ENCODE data around the gene CTNS.
"Not testable (repeated sequence)": the region's sequence is repeated elsewhere in the genome, so short reads cannot be mapped to it uniquely, and the experiment has no call there.

The CTNS gene

GRCh38 chr17:3691617-3692067 is 55.1 kb downstream of the CTNS start:
- no peaks in the 10 kb centered on the region for H3K36me3 ChIP-seq (ENCODE audit: control insufficient read depth in 5 of 5, insufficient read depth in 5 of 5, low read length in 5 of 5)
- H3K4me3 ChIP-seq (ENCODE audit: low read depth in 1 of 5, low read length in 5 of 5): no peak overlapping the region
- H3K4me1 ChIP-seq (ENCODE audit: control insufficient read depth in 5 of 5, insufficient read depth in 5 of 5, low read length in 5 of 5): peaks cover 0 to 17% (median 13%) of the 10 kb centered on the region in 5 donors
- no peak overlapping the region for H3K9ac ChIP-seq (ENCODE audit: low read length in 5 of 5)
- H3K27me3 ChIP-seq (ENCODE audit: control insufficient read depth in 5 of 5, insufficient read depth in 4 of 5, low read length in 5 of 5): peaks cover 19 to 52% (median 37%) of the 10 kb centered on the region in 5 donors
- H3K27ac ChIP-seq (ENCODE audit: low read depth, low read length): no peak overlapping the region
- no peaks in the 10 kb centered on the region for H3K9me3 ChIP-seq (ENCODE audit: control insufficient read depth in 5 of 5, low read length in 5 of 5)

DNA sequence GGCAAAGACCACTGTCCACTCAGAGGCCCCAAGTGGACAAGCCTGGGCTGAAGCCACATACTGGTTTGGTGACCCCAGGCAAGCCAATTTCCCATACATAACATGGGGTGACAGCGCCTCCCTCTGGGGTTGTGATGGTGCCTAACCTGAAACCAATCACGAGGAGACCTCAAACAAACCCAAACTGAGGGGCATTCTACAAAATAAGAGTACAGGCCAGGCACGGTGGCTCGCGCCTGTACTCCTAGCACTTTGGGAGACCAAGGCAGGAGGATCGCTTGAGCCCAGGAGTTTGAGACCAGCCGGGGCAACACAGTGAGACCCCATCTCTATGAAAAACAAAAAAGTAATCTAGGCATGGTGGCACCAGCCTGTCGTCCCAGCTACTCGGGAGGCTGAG is 55.8 kb downstream of the CTNS start:
- H3K4me3 ChIP-seq (ENCODE audit: low read depth in 1 of 5, low read length in 5 of 5): no peak overlapping the region
- no peaks in the 10 kb centered on the region for H3K9me3 ChIP-seq (ENCODE audit: control insufficient read depth in 5 of 5, low read length in 5 of 5)
- H3K9ac ChIP-seq (ENCODE audit: low read length in 5 of 5): no peak overlapping the region
- H3K27me3 ChIP-seq (ENCODE audit: control insufficient read depth in 5 of 5, insufficient read depth in 4 of 5, low read length in 5 of 5): peaks cover 21 to 57% (median 41%) of the 10 kb centered on the region in 5 donors
- H3K27ac ChIP-seq (ENCODE audit: low read depth, low read length): no peak overlapping the region
- no peaks in the 10 kb centered on the region for H3K36me3 ChIP-seq (ENCODE audit: control insufficient read depth in 5 of 5, insufficient read depth in 5 of 5, low read length in 5 of 5)
- peaks cover 0 to 19% (median 13%) of the 10 kb centered on the region in 5 donors for H3K4me1 ChIP-seq (ENCODE audit: control insufficient read depth in 5 of 5, insufficient read depth in 5 of 5, low read length in 5 of 5)

- Histone ChIP-seq H3K27ac (ENCODE audit: low read depth, low read length) (no peak overlapping the region), H3K27me3 (ENCODE audit: control insufficient read depth in 5 of 5, insufficient read depth in 4 of 5, low read length in 5 of 5) (peaks cover 21 to 56% (median 43%) of the 10 kb centered on the region in 5 donors), H3K9ac (ENCODE audit: low read length in 5 of 5) (no peak overlapping the region), H3K4me1 (ENCODE audit: control insufficient read depth in 5 of 5, insufficient read depth in 5 of 5, low read length in 5 of 5) (peaks cover 0 to 19% (median 13%) of the 10 kb centered on the region in 5 donors), H3K4me3 (ENCODE audit: low read depth in 1 of 5, low read length in 5 of 5) (no peak overlapping the region), H3K9me3 (ENCODE audit: control insufficient read depth in 5 of 5, low read length in 5 of 5) (peaks cover 0 to 6% (median 5%) of the 10 kb centered on the region in 5 donors), H3K36me3 (ENCODE audit: control insufficient read depth in 5 of 5, insufficient read depth in 5 of 5, low read length in 5 of 5) (no peaks in the 10 kb centered on the region)
Measured at GRCh38 chr17:3693141-3693540, 56.6 kb downstream of the CTNS start.

DNA sequence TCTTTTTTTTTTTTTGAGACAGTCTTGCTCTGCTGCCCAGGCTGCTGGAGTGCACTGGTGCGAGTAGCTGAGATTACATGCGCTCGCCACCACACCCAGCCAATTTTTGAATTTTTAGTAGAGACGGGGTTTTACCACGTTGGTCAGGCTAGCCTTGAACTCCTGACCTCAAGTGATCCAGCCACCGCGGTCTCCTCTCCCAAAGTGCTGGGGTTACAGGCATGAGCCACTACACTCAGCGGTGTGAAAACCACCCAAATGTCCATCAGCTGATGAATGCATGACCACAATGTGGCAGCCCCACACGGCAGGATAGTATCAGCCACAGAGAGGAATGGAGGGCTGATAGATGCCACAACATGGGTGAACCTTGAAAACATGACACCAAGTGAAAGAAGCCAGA is 57.3 kb downstream of the CTNS start:
- H3K36me3 ChIP-seq (ENCODE audit: control insufficient read depth in 5 of 5, insufficient read depth in 5 of 5, low read length in 5 of 5): no peaks in the 10 kb centered on the region
- no peak overlapping the region for H3K9ac ChIP-seq (ENCODE audit: low read length in 5 of 5)
- H3K4me3 ChIP-seq (ENCODE audit: low read depth in 1 of 5, low read length in 5 of 5): no peak overlapping the region
- peaks cover 21 to 50% (median 37%) of the 10 kb centered on the region in 5 donors for H3K27me3 ChIP-seq (ENCODE audit: control insufficient read depth in 5 of 5, insufficient read depth in 4 of 5, low read length in 5 of 5)
- H3K27ac ChIP-seq (ENCODE audit: low read depth, low read length): no peak overlapping the region
- H3K9me3 ChIP-seq (ENCODE audit: control insufficient read depth in 5 of 5, low read length in 5 of 5): peaks cover 0 to 11% (median 9%) of the 10 kb centered on the region in 5 donors
- peaks cover 0 to 19% (median 13%) of the 10 kb centered on the region in 5 donors for H3K4me1 ChIP-seq (ENCODE audit: control insufficient read depth in 5 of 5, insufficient read depth in 5 of 5, low read length in 5 of 5)

GRCh38 chr17:3695129-3695722 is 58.7 kb downstream of the CTNS start:
- no peak overlapping the region for H3K27ac ChIP-seq (ENCODE audit: low read depth, low read length)

DNA sequence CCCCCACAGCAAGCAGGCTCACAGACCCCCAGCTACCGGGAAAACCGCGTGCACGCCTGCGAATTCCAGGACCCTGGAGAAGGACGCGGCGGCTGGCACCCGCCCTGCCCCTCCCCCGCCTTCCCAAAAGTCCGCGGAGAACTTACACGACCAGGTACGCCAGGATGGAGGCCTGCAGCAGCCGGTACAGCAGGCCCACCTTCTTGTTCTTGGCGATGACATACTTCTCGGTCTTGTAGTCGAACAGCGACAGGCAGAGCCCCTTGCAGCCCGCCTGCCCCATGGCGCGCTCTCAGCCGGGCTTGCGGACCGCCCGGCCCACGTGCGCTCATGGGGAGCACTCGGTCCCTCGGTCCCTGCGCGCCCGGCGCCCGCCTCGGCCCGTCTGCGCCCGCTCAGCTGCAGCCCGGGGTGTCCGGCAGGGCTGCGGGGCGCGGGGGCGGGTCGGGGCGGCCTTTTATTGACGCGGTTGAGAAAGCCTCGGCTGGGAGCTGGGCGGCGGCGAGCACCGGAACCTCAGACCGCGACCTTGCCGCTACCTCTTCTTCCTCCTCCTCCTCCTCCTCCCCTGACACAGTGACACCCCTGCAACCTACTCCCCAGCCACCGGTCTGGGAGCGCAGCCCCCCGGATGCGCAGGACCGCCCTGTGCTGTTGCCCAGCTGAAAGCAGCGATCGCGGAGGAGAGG is 59.3 kb downstream of the CTNS start, which contains the start of gene P2RX5:
Gene P2RX5, minus strand, starts transcription at position 433 of the 689 bp plus-strand sequence. Its CDS starts 150 bp downstream, at position 283.
- no peak within 1 kb of the TSS for H3K9ac ChIP-seq (ENCODE audit: low read length in 5 of 5)
- H3K4me3 ChIP-seq (ENCODE audit: low read depth in 1 of 5, low read length in 5 of 5): peak within 1 kb of the TSS; percentile 40 to 70 (median 56)
- no peaks in the 10 kb centered on the region for H3K36me3 ChIP-seq (ENCODE audit: control insufficient read depth in 5 of 5, insufficient read depth in 5 of 5, low read length in 5 of 5)
- no peak within 1 kb of the TSS for H3K27ac ChIP-seq (ENCODE audit: low read depth, low read length)
- H3K27me3 ChIP-seq (ENCODE audit: control insufficient read depth in 5 of 5, insufficient read depth in 4 of 5, low read length in 5 of 5): peaks cover 21 to 39% (median 24%) of the 10 kb centered on the region in 5 donors
- H3K9me3 ChIP-seq (ENCODE audit: control insufficient read depth in 5 of 5, low read length in 5 of 5): peaks cover 0 to 11% (median 9%) of the 10 kb centered on the region in 5 donors
- H3K4me1 ChIP-seq (ENCODE audit: control insufficient read depth in 5 of 5, insufficient read depth in 5 of 5, low read length in 5 of 5): peaks cover 0 to 19% (median 13%) of the 10 kb centered on the region in 5 donors

More at GRCh38 chr17:3695129-3695722, 58.7 kb downstream of the CTNS start:
- H3K4me3 ChIP-seq (ENCODE audit: low read depth in 1 of 5, low read length in 5 of 5): peak overlapping the region; percentile 40 to 70 (median 56)
- no peaks in the 10 kb centered on the region for H3K36me3 ChIP-seq (ENCODE audit: control insufficient read depth in 5 of 5, insufficient read depth in 5 of 5, low read length in 5 of 5)
- peaks cover 0 to 19% (median 13%) of the 10 kb centered on the region in 5 donors for H3K4me1 ChIP-seq (ENCODE audit: control insufficient read depth in 5 of 5, insufficient read depth in 5 of 5, low read length in 5 of 5)
- no peak overlapping the region for H3K9ac ChIP-seq (ENCODE audit: low read length in 5 of 5)
- H3K9me3 ChIP-seq (ENCODE audit: control insufficient read depth in 5 of 5, low read length in 5 of 5): peaks cover 0 to 11% (median 9%) of the 10 kb centered on the region in 5 donors
- H3K27me3 ChIP-seq (ENCODE audit: control insufficient read depth in 5 of 5, insufficient read depth in 4 of 5, low read length in 5 of 5): peaks cover 21 to 44% (median 30%) of the 10 kb centered on the region in 5 donors

DNA sequence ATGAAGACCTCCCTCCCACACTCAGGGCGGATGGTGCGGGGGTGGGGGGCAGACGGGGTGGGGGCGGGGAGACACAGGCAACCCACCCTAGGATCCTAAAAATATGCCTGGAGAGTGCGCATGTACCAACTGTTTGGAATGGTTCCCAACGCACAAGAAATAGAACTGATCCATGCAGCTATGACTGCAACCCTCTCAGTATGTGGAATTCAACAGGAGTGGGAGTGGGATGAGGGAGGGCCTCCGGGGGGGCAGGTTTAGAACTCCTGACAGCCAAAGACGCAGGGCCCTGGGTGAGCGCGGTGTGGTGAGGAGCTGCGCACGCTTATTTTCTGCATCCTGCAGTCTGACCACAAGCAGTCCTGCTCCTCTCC is 60.5 kb downstream of the CTNS start:
- peaks cover 0 to 19% (median 13%) of the 10 kb centered on the region in 5 donors for H3K4me1 ChIP-seq (ENCODE audit: control insufficient read depth in 5 of 5, insufficient read depth in 5 of 5, low read length in 5 of 5)
- no peak overlapping the region for H3K9ac ChIP-seq (ENCODE audit: low read length in 5 of 5)
- H3K36me3 ChIP-seq (ENCODE audit: control insufficient read depth in 5 of 5, insufficient read depth in 5 of 5, low read length in 5 of 5): no peaks in the 10 kb centered on the region
- H3K27ac ChIP-seq (ENCODE audit: low read depth, low read length): no peak overlapping the region
- peaks cover 0 to 11% (median 9%) of the 10 kb centered on the region in 5 donors for H3K9me3 ChIP-seq (ENCODE audit: control insufficient read depth in 5 of 5, low read length in 5 of 5)
- peaks cover 17 to 29% (median 21%) of the 10 kb centered on the region in 5 donors for H3K27me3 ChIP-seq (ENCODE audit: control insufficient read depth in 5 of 5, insufficient read depth in 4 of 5, low read length in 5 of 5)
- H3K4me3 ChIP-seq (ENCODE audit: low read depth in 1 of 5, low read length in 5 of 5): no peak overlapping the region

- H3K27me3 ChIP-seq (ENCODE audit: control insufficient read depth in 5 of 5, insufficient read depth in 4 of 5, low read length in 5 of 5): peaks cover 17 to 26% (median 21%) of the 10 kb centered on the region in 5 donors
- no peak overlapping the region for H3K27ac ChIP-seq (ENCODE audit: low read depth, low read length)
- no peak overlapping the region for H3K9ac ChIP-seq (ENCODE audit: low read length in 5 of 5)
- peaks cover 0 to 19% (median 13%) of the 10 kb centered on the region in 5 donors for H3K4me1 ChIP-seq (ENCODE audit: control insufficient read depth in 5 of 5, insufficient read depth in 5 of 5, low read length in 5 of 5)
- peaks cover 0 to 11% (median 9%) of the 10 kb centered on the region in 5 donors for H3K9me3 ChIP-seq (ENCODE audit: control insufficient read depth in 5 of 5, low read length in 5 of 5)
- H3K36me3 ChIP-seq (ENCODE audit: control insufficient read depth in 5 of 5, insufficient read depth in 5 of 5, low read length in 5 of 5): no peaks in the 10 kb centered on the region
- no peak overlapping the region for H3K4me3 ChIP-seq (ENCODE audit: low read depth in 1 of 5, low read length in 5 of 5)
Measured at GRCh38 chr17:3698139-3698538, 61.6 kb downstream of the CTNS start.

GRCh38 chr17:3699951-3700350 is 63.4 kb downstream of the CTNS start:
- Histone ChIP-seq H3K27ac (ENCODE audit: low read depth, low read length) (no peak overlapping the region), H3K4me1 (ENCODE audit: control insufficient read depth in 5 of 5, insufficient read depth in 5 of 5, low read length in 5 of 5) (peaks cover 0 to 19% (median 13%) of the 10 kb centered on the region in 5 donors), H3K4me3 (ENCODE audit: low read depth in 1 of 5, low read length in 5 of 5) (no peak overlapping the region), H3K27me3 (ENCODE audit: control insufficient read depth in 5 of 5, insufficient read depth in 4 of 5, low read length in 5 of 5) (peaks cover 11 to 20% (median 14%) of the 10 kb centered on the region in 5 donors), H3K9me3 (ENCODE audit: control insufficient read depth in 5 of 5, low read length in 5 of 5) (peaks cover 0 to 11% (median 9%) of the 10 kb centered on the region in 5 donors), H3K36me3 (ENCODE audit: control insufficient read depth in 5 of 5, insufficient read depth in 5 of 5, low read length in 5 of 5) (no peaks in the 10 kb centered on the region), H3K9ac (ENCODE audit: low read length in 5 of 5) (no peak overlapping the region)

DNA sequence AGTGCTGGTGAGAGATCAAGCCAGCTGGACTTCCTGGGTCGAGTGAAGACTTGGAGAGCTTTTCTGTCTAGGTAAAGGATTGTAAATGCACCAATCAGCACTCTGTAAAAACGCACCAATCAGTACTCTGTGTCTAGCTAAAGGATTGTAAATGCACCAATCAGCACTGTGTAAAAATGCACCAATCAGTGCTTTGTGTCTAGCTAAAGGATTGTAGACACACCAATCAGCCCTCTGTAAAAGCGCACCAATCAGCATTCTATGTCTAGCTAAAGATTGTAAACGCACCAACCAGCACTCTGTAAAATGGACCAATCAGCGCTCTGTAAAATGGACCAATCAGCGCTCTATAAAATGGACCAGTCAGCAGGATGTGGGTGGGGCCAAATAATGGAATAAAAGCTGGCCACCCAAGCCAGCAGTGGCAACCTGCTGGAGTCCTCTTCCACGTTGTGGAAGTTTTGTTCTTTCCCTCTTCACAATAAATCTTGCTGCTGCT is 65.5 kb downstream of the CTNS start:
- H3K27ac ChIP-seq (ENCODE audit: low read depth, low read length); H3K4me3 ChIP-seq (ENCODE audit: low read depth in 1 of 5, low read length in 5 of 5); H3K27me3 ChIP-seq (ENCODE audit: control insufficient read depth in 5 of 5, insufficient read depth in 4 of 5, low read length in 5 of 5); H3K36me3 ChIP-seq (ENCODE audit: control insufficient read depth in 5 of 5, insufficient read depth in 5 of 5, low read length in 5 of 5); H3K9ac ChIP-seq (ENCODE audit: low read length in 5 of 5); H3K4me1 ChIP-seq (ENCODE audit: control insufficient read depth in 5 of 5, insufficient read depth in 5 of 5, low read length in 5 of 5): not testable (repeated sequence)
- peaks cover 0 to 11% (median 9%) of the 10 kb centered on the region in 5 donors for H3K9me3 ChIP-seq (ENCODE audit: control insufficient read depth in 5 of 5, low read length in 5 of 5)
